BE2C (cell line): ENCODE data around the gene TSKS.

Experiments
- DNase-seq: peaks from one replicate; pipeline ENCODE4 v3.0.0-alpha.2; 2020
- H3K27me3 ChIP-seq: fragments of 250-450 bp; sonication (Bioruptor Pico); 2 replicates; pipeline ENCODE4 v1.5.1; 2020; ENCODE audit warnings: mild to moderate bottlenecking
- H3K36me3 ChIP-seq: fragments of 250-450 bp; sonication (Bioruptor Pico); 2 replicates; pipeline ENCODE4 v1.5.1; 2020; ENCODE audit warnings: mild to moderate bottlenecking
- H3K4me1 ChIP-seq: fragments of 250-450 bp; sonication (Bioruptor Pico); 2 replicates; pipeline ENCODE4 v1.5.1; 2020
- H3K4me3 ChIP-seq: 2 replicates; pipeline ENCODE4 v1.5.1; 2011; ENCODE audit warnings: low read depth, low read length
- H3K9me3 ChIP-seq: fragments of 250-450 bp; sonication (Bioruptor Pico); 2 replicates; pipeline ENCODE4 v1.5.1; 2020
- TF ChIP-seq, protein P1 (sequence below): IDR thresholded peaks from 2 replicates; pipeline ENCODE4 v1.5.1; 2012; ENCODE audit warnings: mild to moderate bottlenecking, low read depth, low read length

The TSKS gene

DNA sequence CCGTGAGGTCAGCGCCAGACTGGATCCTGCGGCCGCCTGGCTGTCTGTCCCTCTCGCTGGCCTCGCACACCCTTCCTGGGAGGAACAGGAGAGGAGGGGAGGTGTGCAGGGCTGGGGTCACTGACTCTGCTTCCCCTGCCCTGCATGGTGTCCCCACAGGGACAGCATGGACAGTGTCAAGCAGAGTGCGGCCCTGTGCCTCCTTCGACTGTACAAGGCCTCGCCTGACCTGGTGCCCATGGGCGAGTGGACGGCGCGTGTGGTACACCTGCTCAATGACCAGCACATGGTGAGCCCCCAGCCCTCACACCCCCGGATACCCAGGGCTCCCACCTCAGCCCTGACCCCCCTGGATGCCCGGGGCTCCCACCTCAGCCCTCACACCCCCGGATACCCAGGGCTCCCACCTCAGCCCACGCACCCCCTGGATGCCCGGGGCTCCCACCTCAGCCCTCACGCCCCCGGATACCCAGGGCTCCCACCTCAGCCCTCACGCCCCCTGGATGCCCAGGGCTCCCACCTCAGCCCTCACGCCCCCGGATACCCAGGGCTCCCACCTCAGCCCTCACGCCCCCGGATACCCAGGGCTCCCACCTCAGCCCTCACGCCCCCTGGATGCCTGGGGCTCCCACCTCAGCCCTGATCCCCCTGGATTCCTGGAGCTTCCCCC is 28.8 kb upstream of the TSKS start:
- no peaks in the 10 kb centered on the region for H3K4me1 ChIP-seq
- H3K27me3 ChIP-seq: no peaks in the 10 kb centered on the region
- no peak for DNase-seq
- no peaks in the 10 kb centered on the region for H3K9me3 ChIP-seq
- no peak overlapping the region for H3K4me3 ChIP-seq
- H3K36me3 ChIP-seq: peaks cover 14% of the 10 kb centered on the region
- TF ChIP-seq, protein P1, sequence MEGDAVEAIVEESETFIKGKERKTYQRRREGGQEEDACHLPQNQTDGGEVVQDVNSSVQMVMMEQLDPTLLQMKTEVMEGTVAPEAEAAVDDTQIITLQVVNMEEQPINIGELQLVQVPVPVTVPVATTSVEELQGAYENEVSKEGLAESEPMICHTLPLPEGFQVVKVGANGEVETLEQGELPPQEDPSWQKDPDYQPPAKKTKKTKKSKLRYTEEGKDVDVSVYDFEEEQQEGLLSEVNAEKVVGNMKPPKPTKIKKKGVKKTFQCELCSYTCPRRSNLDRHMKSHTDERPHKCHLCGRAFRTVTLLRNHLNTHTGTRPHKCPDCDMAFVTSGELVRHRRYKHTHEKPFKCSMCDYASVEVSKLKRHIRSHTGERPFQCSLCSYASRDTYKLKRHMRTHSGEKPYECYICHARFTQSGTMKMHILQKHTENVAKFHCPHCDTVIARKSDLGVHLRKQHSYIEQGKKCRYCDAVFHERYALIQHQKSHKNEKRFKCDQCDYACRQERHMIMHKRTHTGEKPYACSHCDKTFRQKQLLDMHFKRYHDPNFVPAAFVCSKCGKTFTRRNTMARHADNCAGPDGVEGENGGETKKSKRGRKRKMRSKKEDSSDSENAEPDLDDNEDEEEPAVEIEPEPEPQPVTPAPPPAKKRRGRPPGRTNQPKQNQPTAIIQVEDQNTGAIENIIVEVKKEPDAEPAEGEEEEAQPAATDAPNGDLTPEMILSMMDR: no peak

DNA sequence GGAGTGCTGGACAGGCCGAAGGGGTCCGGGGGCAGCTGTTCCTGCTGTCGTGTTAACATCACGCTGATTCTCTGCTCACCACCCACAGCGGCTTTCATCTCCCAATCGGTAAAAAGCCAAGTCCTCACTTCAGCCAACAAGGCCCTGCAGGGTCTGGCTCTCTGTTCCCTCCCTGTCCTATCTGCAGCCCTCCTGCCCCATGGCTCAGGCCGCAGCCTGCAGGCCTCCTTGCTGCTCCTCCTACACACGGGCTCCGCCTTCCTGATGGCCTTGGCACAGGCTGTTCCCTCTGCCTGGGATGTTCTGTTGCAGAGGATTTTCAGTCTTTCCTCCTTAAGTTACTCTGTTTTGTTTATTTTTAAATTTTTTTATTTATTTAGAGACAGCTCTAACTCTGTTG is 27.8 kb upstream of the TSKS start:
- TF ChIP-seq, protein P1: no peak
- H3K27me3 ChIP-seq: no peaks in the 10 kb centered on the region
- no peaks in the 10 kb centered on the region for H3K4me1 ChIP-seq
- H3K4me3 ChIP-seq: no peak overlapping the region
- peaks cover 7% of the 10 kb centered on the region for H3K36me3 ChIP-seq
- no peak for DNase-seq
- H3K9me3 ChIP-seq: no peaks in the 10 kb centered on the region

DNA sequence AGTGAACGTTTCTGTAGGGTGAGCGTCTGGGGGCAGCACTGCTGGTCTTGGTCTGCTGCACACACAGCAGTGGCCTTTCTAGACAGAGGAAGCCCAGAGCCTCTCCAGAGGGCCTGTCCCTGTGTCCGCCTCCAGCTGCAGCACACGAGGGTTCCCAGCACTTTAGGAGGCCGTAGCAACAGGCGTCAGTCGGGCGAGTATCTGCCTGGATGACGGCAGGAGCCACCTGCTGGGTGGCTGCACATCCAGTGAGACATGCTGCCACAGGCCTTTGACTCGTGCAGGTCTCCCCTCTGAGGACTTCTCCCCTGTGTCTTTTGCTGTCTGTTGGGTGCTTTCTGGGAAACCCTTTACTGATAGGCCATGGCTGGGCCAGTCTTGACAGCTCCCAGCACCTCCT is 25.8 kb upstream of the TSKS start:
- DNase-seq: no peak
- no peaks in the 10 kb centered on the region for H3K4me1 ChIP-seq
- no peaks in the 10 kb centered on the region for H3K27me3 ChIP-seq
- H3K9me3 ChIP-seq: no peaks in the 10 kb centered on the region
- H3K36me3 ChIP-seq: no peaks in the 10 kb centered on the region; the same call in 1 of the 2 replicates
- TF ChIP-seq, protein P1: no peak
- H3K4me3 ChIP-seq: no peak overlapping the region

DNA sequence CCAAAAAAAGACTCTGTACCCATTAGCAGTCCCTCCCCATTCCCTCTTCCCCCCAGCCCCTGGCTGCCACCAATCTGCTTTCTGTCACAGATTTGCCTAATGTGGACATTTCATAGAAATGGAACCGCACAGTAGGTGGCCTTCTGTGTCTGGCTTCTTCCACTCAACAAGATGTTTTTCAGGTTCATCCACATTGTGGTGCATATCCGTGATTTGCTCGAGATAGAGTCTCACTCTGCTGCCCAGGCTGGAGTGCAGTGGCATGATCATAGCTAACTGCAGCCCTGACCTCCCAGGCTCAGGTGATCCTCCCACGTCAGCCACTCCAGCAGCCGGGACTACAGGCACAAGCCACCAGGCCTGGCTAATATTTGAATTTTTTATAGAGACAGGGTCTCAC is 24.6 kb upstream of the TSKS start:
- H3K27me3 ChIP-seq: no peaks in the 10 kb centered on the region
- TF ChIP-seq, protein P1: no peak
- no peaks in the 10 kb centered on the region for H3K4me1 ChIP-seq
- H3K36me3 ChIP-seq: peaks cover 5% of the 10 kb centered on the region
- no peak for DNase-seq
- H3K4me3 ChIP-seq: no peak overlapping the region
- H3K9me3 ChIP-seq: no peaks in the 10 kb centered on the region

DNA sequence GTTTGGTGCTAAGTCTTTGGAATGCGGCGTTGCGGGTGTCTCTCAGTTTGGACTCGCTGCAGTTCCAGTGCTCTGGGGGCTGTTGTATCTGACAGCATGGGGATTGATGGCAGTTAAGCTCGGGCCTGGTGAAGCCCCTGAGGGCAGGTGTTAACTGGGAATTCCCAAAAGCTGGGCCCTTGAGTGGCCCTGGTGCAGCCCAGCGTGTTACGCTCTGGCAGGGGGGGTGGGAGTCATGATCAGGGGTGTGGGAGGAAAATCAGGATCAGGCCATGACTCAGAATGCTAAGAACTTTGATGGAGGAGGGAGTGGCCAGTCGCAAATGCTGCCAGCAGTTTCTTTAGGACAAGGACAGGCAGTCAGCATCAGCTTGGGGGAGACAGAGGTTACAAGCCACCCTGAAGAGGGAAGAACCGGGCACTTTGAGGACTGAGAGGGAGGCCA is 23.3 kb upstream of the TSKS start:
- no peaks in the 10 kb centered on the region for H3K4me1 ChIP-seq
- H3K27me3 ChIP-seq: no peaks in the 10 kb centered on the region
- no peaks in the 10 kb centered on the region for H3K9me3 ChIP-seq
- no peak for DNase-seq
- no peak overlapping the region for H3K4me3 ChIP-seq
- peaks cover 8% of the 10 kb centered on the region for H3K36me3 ChIP-seq
- TF ChIP-seq, protein P1: no peak

DNA sequence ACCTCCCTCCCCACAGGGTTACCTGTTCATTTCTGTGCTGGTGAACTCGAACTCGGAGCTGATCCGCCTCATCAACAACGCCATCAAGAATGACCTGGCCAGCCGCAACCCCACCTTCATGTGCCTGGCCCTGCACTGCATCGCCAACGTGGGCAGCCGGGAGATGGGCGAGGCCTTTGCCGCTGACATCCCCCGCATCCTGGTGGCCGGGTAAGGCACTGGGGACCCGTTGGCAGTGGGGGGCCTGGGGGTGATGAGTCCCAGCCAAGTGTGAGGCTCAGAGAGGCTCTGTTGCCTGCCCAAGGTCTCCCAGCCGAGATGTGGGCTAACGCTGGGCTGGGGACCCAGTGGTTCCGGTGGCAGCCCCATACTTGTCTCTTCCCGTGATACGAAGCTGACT is 19.4 kb upstream of the TSKS start:
- peaks cover 8% of the 10 kb centered on the region for H3K36me3 ChIP-seq
- TF ChIP-seq, protein P1: no peak
- no peaks in the 10 kb centered on the region for H3K4me1 ChIP-seq
- H3K9me3 ChIP-seq: no peaks in the 10 kb centered on the region
- no peaks in the 10 kb centered on the region for H3K27me3 ChIP-seq
- no peak for DNase-seq
- no peak overlapping the region for H3K4me3 ChIP-seq
